GM21786 (cell line): ENCODE measurements around the gene TXNDC16.
A peak's percentile ranks its signal among the peaks of the same experiment; 100 is the strongest.

Source experiments
- ATAC-seq: cut with Tn5 transposase; IDR thresholded peaks from one replicate; pipeline ENCODE4 v1.9.1; 2021; ENCODE audit not compliant: unreplicated experiment

The TXNDC16 gene

GRCh38 chr14:52455291-52456088, 96.8 kb downstream of the TXNDC16 start:
- ATAC-seq: no peak

GRCh38 chr14:52447236-52447635, 105.1 kb downstream of the TXNDC16 start:
- ATAC-seq: no peak

GRCh38 chr14:52446355-52446754, 106.0 kb downstream of the TXNDC16 start:
- ATAC-seq: no peak

GRCh38 chr14:52443506-52443905, 108.8 kb downstream of the TXNDC16 start:
- ATAC-seq: no peak

- ATAC-seq: no peak
These were observed 109.7 kb downstream of the TXNDC16 start for GRCh38 chr14:52442602-52443001.

- no peak for ATAC-seq
These were observed 110.1 kb downstream of the TXNDC16 start for GRCh38 chr14:52442166-52442565.

- ATAC-seq: no peak
These were observed 112.8 kb downstream of the TXNDC16 start for GRCh38 chr14:52439476-52439875.

- ATAC-seq: no peak
These were observed 117.3 kb downstream of the TXNDC16 start for GRCh38 chr14:52434955-52435354.

- ATAC-seq: no peak
These were observed 121.8 kb downstream of the TXNDC16 start for GRCh38 chr14:52430474-52430873.

GRCh38 chr14:52429451-52429850, 122.9 kb downstream of the TXNDC16 start:
- ATAC-seq: no peak

- ATAC-seq: no peak
These were observed 124.8 kb downstream of the TXNDC16 start for GRCh38 chr14:52427460-52427859.

GRCh38 chr14:52422650-52423356, 129.5 kb downstream of the TXNDC16 start:
- no peak for ATAC-seq

GRCh38 chr14:52417139-52417538, 135.2 kb downstream of the TXNDC16 start:
- no peak for ATAC-seq

GRCh38 chr14:52413729-52414408, 138.4 kb downstream of the TXNDC16 start:
- no peak for ATAC-seq

- no peak for ATAC-seq
These were observed 139.9 kb downstream of the TXNDC16 start for GRCh38 chr14:52412426-52412825.

GRCh38 chr14:52405314-52405713, 147.0 kb downstream of the TXNDC16 start:
- no peak for ATAC-seq

GRCh38 chr14:52402812-52403526, 149.3 kb downstream of the TXNDC16 start:
- ATAC-seq: peak; percentile 68

- no peak for ATAC-seq
These were observed 151.5 kb downstream of the TXNDC16 start for GRCh38 chr14:52400846-52401245.

GRCh38 chr14:52399921-52400595, 152.2 kb downstream of the TXNDC16 start:
- ATAC-seq: no peak

GRCh38 chr14:52399104-52399503, 153.2 kb downstream of the TXNDC16 start:
- ATAC-seq: no peak

- ATAC-seq: no peak
These were observed 154.5 kb downstream of the TXNDC16 start for GRCh38 chr14:52397844-52398243.
